H4 (cell line): ENCODE measurements around the gene TMEM138. TPM values are rescaled to one million over a fixed set of nuclear protein-coding genes. Genes with fewer than 3 reads are reported as not detected.
"Not testable (repeated sequence)": the region's sequence is repeated elsewhere in the genome, so short reads cannot be mapped to it uniquely, and the experiment has no call there.

ENCODE experiments used
- DNase-seq: peaks from one replicate; pipeline ENCODE4 v3.0.0-alpha.2; 2015; ENCODE audit warnings: low spot score
- total RNA-seq: library from RNA; depleted of rRNA; stranded (reverse); fragments of >200 nt; shearing (Covaris generic); gene quantifications from 2 replicates; pipeline ENCODE4 v1.2.3, GENCODE V29; 2014

The TMEM138 gene
- total RNA-seq, 1 experiment from 2014 or later, result 62.5 TPM

DNA sequence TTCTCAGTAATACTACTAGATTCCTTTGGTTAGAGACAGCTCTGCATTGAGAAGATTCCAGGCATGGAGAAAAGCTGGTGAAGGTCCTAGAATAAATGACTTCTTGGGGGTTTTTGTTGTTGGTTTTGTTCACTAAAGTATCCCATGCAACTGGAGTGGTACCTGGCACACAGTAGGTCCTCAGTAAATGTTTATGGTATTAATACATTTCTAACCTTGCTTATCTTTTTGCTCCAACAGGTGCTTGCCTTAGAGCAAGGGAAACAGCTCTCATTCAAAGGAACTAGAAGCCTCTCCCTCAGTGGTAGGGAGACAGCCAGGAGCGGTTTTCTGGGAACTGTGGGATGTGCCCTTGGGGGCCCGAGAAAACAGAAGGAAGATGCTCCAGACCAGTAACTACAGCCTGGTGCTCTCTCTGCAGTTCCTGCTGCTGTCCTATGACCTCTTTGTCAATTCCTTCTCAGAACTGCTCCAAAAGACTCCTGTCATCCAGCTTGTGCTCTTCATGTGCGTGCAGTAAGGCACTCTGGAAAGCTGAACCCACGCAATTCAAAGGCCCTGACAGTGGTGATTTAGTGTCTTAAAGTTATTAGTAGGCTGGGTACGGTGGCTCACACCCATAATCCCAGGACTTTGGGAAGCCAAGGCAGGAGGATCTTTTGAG is 2.0 kb downstream of the TMEM138 start:
- DNase-seq, result no peak

GRCh38 chr11:61367406-61367805 is 5.2 kb downstream of the TMEM138 start:
- no peak for DNase-seq

- no peak for DNase-seq
Observed at GRCh38 chr11:61368646-61369045, 6.5 kb downstream of the TMEM138 start.

DNA sequence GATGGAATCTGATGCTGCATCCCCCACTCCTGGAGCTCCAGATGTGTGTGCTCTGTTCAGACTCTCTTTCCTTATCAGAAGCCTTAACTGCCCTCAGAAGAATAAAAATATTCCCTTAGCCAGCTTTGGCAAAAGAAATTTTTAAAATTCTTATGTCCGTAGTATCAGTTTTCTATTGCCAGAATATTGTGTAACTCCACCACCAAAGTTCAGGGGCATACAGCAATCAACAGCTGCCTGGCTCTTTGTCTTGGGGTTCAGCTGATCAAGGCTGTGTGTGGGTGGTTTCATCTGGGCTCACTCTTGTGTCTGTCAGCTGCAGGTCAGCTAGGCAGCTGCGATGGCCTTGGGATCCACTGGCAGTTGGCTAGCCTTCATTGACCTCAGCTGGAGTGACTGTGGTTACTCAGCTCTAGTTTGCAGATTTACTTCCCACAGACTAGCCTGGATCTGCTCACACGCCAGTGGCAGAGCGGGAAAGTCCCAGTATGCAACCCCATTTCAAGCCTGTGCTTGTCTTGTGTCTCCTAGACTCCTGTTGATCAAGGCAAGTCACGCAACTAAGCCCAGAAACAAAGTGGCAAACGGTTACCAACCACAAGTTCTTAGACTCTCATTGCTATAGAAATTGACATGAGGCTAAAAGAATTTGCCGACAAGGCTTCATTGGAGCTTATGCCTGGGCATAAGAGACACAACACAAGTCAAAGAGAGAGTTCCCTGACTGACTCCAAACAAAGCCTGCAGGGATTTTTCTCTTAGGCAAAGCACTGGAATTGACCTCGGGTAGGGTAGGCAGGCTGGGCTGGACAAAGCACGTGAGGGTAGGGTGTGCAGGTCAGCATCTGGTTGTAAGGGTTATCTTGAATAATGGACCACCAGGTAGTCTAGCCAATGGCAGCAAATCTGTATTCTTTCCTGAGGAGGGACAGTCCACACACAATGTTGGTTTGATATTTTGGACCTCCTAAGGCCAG is 7.5 kb downstream of the TMEM138 start:
- no peak for DNase-seq

DNA sequence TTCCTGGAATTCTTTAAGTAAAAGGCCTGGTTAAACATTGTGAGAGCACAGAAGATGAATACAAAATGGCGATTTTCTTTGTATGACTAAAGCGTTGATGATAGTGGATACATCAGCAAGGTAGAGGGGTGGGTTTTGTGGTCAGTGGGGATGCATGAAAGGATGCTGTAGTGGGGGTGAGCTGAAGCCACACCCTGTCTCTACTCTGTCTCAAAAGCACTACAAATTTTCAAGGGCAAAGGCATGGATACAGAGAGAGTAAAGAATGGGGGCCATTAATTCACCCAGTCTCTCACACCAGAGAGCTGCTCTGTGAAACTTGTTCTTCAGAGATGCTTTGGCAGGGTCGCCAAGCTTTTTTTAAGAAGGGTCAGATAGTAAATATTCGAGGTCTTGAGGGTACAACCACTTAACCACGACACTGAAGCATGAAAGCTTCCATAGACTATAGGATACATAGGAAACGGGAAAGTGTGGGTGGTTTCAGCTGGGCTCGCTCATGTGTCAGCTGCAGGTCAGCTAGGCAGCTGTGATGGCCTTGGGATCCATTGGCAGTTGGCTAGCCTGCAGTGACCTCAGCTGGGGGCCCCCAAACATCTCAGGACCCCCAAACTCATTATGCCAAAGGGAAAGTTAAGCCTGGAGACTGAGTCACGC is 8.3 kb downstream of the TMEM138 start:
- DNase-seq, result no peak

DNA sequence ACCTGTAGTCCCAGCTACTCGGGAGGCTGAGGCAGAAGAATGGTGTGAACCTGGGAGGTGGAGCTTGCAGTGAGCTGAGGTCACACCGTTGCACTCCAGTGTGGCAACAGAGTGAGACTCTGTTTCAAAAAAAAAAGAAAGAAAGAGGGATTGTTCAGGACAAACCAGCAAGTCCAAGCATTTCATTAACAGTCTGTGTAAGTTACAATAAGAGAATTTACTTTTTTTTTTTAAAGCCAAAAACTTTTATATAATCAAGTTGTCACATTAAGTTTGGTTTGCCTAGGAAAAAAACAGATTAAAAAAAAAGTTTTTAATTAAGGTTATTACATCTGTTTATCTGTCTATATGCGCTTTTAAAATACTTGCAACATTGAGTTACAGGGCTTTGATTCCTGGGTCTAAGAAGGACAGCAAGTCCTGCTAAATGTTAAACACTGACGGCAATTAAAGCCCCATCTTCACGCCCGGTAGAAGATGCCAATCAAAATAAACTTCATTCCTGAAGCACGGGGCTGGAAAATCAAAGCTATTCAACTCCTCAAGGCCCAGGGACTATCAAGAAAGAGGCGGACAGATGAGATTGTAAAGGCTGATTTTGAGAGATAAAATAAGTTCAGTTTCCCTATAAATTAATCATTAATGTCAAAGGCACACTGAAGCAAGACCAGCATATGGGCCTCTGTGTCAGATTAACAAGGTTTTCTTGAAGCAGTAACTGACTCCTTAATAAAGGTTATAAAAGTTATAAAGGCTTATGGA is 10.7 kb downstream of the TMEM138 start:
- DNase-seq, result no peak

DNA sequence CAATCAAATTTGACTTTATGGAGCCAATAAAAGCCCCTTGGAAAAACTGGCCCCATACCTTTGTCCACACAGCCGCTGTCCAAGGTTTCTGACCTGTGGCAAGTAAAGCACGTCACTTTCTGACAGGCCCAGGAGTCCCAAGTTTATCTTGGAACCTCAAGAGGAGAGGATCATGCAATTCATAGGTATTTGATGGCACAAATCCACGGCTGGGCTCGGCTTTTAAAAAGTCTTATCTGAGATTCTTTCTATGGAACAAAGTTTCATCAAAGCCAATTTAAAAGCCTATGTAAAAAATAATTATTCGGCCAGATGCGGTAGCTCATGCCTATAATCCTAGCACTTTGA is 13.6 kb downstream of the TMEM138 start:
- DNase-seq, result no peak

DNA sequence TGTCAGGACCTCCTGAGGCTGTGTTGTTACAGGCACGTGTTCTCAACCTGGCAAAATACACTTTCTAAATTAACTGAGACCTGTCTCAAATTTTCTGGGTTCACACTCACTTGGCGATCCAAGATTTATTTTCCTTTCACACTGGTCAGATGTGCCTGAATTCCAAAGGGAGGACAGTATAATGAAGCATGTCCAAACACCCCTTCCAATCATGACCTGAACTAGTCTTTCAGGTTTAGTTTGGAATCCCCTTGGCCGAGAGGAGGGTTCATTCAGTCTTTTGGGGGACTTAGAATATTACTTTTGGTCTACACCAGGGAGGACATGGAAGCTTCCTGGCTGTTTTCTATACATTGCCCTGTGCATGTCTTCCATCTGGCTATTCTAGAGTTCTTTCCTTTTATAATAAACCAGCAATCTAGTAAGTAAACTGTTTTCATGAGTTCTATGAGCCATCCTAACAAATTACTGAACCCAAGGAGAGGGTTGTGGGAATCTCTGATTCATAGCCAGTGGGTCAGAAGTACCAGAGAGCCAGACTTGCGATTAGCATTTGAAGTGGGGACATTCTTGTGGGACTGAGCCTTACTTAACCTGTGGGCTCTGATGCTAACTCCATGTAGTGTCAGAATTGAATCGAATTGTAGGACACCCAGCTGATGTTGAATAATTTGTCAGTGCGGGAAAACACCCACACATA is 15.4 kb downstream of the TMEM138 start:
- DNase-seq, result no peak

DNA sequence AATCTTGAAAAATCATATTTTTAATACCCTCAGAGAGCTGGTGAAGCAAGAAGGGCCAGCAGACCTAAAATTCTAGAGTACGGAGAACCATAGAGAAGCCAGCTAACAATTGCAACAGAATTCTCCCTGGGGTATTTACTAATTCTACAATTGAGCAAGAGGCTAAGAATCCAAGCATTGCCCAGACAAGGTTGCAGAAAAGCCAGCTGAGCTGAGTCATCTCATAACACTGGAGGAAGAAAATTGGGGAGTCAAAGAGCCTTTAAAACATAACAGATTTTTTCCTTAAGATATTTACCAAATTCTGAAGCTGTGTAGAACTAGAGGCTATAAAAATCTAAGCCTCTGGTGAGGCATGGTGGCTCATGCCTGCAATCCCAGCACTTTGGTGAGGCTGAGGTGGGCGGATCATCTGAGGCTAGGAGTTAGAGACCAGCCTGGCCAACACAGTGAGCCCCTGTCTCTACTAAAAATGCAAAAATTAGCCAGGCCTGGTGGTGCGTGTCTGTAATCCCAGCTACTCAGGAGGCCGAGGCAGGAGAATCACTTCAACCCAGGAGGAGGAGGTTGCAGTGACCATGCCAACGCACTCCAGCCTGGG is 16.6 kb downstream of the TMEM138 start:
- peak; percentile 75 for DNase-seq

GRCh38 chr11:61380884-61381283 is 18.7 kb downstream of the TMEM138 start:
- DNase-seq, result no peak

DNA sequence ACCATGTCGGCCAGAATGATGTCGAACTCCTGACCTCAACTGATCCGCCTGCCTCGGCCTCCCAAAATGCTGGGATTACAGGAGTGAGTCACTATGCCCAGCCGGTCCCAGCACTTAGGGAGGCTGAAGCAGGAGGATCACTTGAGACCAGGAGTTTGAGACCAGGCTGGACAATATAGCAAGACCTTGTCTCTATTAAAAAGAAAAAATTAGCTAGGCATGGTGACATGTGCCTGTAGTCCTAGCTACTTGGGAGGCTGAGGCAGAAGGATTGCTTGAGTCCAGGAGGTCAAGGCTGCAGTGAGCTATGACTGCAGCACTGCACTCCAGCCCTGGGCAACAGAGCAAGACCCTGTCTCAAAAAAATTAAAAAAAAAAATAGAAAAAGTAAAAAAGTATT is 21.7 kb downstream of the TMEM138 start:
- DNase-seq, result not testable (repeated sequence)

- no peak for DNase-seq
Observed at GRCh38 chr11:61384271-61385242, 22.4 kb downstream of the TMEM138 start.

- DNase-seq, result no peak
Observed at GRCh38 chr11:61390161-61390560, 28.0 kb downstream of the TMEM138 start.

- no peak for DNase-seq
Observed at GRCh38 chr11:61392981-61393595, 30.9 kb downstream of the TMEM138 start.

- DNase-seq, result no peak
Observed at GRCh38 chr11:61401173-61401572, 39.0 kb downstream of the TMEM138 start.

GRCh38 chr11:61401573-61401972 is 39.4 kb downstream of the TMEM138 start:
- no peak for DNase-seq

DNA sequence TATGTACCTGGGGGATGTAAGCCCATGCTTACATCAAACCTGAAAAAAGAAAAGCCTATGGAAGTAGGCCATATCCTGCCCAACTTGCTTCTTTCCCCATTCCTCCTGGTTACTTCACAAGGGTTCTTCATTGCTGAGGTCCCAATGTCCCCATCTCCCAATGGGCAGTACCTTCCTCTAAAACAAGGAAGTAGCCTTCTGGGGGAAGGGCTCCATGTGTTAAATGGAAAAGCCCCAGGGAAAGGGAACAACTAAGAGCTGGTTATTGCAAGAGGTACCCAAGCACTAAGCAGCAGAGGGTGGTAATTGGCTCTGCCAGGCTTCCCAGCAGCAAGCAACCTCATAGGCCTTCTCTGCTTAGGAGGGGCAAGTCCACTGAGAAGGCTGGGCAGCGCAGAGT is 41.5 kb downstream of the TMEM138 start:
- DNase-seq, result no peak

DNA sequence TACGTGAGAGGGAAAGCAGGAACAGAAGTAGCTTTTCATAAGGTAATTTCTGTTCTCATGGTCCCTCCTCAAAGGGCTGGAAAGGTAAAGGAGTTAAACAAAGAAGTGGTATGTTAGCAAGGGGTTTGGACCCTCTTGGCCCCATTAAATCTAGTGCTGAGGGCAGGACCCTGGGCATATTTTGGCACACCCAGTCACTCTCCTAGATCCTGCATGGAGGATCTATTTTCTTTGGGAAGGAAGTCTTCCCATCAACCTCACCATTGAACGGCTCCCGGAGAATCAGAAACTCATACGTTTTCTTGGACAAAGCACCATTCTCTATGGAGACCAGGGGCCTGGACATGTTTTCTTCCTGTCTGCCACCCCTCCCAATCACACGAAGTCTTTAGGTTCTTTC is 41.9 kb downstream of the TMEM138 start:
- DNase-seq, result no peak

GRCh38 chr11:61404641-61405040 is 42.5 kb downstream of the TMEM138 start:
- DNase-seq, result no peak
